Loucy (cell line): ENCODE data around the gene IL1RAPL2.

Source experiments
- EZH2phosphoT487 ChIP-seq: fragments of 200-600 bp; IDR thresholded peaks from 2 replicates; pipeline ENCODE4 v1.6.1; 2018; ENCODE audit warnings: antibody characterized with exemption, mild to moderate bottlenecking, moderate library complexity, borderline replicate concordance
- TF ChIP-seq, protein P1 (sequence below): fragments of 200-600 bp; sonication (generic); conservative IDR thresholded peaks from 2 replicates; pipeline ENCODE4 v1.5.1; 2014; ENCODE audit warnings: mild to moderate bottlenecking, antibody characterized with exemption, low read length

DNA sequence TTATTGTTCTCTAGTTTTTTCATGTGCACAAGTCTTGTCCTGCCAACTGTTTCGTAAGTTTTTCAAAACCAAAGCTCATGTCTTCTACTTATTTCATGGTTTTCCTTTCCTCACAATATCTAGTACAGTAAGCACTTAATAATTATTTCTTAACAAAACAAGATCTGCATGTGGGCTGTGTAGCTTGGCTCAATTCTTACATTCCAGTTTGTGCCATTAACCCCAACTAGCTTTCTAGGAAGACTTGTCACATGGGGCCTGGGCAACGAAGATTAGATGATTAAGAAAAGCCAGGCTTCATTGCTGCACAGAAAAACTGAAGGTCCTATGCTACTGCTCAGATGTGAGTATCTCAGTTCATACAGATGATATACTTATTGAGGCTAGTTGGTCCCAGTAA is 809.8 kb downstream of the IL1RAPL2 start:
- TF ChIP-seq, protein P1, sequence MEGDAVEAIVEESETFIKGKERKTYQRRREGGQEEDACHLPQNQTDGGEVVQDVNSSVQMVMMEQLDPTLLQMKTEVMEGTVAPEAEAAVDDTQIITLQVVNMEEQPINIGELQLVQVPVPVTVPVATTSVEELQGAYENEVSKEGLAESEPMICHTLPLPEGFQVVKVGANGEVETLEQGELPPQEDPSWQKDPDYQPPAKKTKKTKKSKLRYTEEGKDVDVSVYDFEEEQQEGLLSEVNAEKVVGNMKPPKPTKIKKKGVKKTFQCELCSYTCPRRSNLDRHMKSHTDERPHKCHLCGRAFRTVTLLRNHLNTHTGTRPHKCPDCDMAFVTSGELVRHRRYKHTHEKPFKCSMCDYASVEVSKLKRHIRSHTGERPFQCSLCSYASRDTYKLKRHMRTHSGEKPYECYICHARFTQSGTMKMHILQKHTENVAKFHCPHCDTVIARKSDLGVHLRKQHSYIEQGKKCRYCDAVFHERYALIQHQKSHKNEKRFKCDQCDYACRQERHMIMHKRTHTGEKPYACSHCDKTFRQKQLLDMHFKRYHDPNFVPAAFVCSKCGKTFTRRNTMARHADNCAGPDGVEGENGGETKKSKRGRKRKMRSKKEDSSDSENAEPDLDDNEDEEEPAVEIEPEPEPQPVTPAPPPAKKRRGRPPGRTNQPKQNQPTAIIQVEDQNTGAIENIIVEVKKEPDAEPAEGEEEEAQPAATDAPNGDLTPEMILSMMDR: no peak
- TF ChIP-seq EZH2phosphoT487: no peak
